ENCODE measurements around the gene CEP112. TPM values are rescaled to one million over a fixed set of nuclear protein-coding genes. Genes with fewer than 3 reads are reported as not detected.

Gene CEP112
- total RNA-seq, 4 donors from 2014 or later = 0.53 to 41.3 (median 5.7) TPM

GRCh38 chr17:65931246-65932149 lies 260.4 kb downstream of the CEP112 start:
- TF ChIP-seq POLR2A (IDR thresholded peaks at IDR 0.05) = no peak
- TF ChIP-seq, protein P1, sequence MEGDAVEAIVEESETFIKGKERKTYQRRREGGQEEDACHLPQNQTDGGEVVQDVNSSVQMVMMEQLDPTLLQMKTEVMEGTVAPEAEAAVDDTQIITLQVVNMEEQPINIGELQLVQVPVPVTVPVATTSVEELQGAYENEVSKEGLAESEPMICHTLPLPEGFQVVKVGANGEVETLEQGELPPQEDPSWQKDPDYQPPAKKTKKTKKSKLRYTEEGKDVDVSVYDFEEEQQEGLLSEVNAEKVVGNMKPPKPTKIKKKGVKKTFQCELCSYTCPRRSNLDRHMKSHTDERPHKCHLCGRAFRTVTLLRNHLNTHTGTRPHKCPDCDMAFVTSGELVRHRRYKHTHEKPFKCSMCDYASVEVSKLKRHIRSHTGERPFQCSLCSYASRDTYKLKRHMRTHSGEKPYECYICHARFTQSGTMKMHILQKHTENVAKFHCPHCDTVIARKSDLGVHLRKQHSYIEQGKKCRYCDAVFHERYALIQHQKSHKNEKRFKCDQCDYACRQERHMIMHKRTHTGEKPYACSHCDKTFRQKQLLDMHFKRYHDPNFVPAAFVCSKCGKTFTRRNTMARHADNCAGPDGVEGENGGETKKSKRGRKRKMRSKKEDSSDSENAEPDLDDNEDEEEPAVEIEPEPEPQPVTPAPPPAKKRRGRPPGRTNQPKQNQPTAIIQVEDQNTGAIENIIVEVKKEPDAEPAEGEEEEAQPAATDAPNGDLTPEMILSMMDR (IDR thresholded peaks at IDR 0.05) = no peak
- H3K27me3 ChIP-seq = no peaks in the 10 kb centered on the region

DNA sequence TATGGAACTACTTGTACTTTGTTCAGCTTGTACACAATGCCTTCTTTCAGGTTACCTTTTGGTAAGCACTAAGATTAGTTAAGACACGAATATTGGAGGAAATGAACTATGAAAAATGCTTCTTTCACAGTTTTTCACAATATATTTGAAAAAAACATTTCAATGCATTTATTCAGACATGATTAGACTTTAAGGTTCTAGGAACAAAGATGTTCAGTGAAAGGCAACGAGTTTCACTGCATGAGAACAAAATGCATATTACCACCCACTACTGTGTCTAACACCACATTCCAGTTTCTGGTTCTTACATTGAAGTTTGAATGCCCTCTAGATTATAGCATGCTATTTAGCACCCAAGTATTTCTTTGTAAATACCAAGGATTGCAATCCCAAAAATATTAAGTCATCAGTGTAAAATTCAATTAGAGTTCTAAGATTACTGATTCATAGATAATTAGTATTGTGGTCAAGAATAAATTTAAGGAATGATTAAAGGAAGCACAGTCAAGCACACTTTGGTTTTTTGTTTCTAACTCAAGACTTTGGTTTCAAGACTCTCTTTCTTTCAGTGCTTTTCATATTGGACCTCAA lies 261.7 kb downstream of the CEP112 start:
- Histone ChIP-seq H3K36me3 (no peaks in the 10 kb centered on the region), H3K9me3 (no peaks in the 10 kb centered on the region), H3K27ac (no peak overlapping the region), H3K4me1 (no peaks in the 10 kb centered on the region), H3K27me3 (no peaks in the 10 kb centered on the region), H3K4me3 (no peak overlapping the region)
- no peak for TF ChIP-seq POLR2A (IDR thresholded peaks at IDR 0.05)
- TF ChIP-seq, protein P1 (IDR thresholded peaks at IDR 0.05) = no peak
- DNase-seq = no peak

More at GRCh38 chr17:65931246-65932149, 260.4 kb downstream of the CEP112 start:
- Histone ChIP-seq H3K9me3 (no peaks in the 10 kb centered on the region), H3K4me1 (no peaks in the 10 kb centered on the region), H3K27ac (no peak overlapping the region), H3K36me3 (no peaks in the 10 kb centered on the region), H3K4me3 (no peak overlapping the region)
- no peak for DNase-seq

GRCh38 chr17:65926599-65926998 lies 265.3 kb downstream of the CEP112 start:
- Histone ChIP-seq H3K36me3 (no peaks in the 10 kb centered on the region), H3K4me3 (no peak overlapping the region), H3K27me3 (no peaks in the 10 kb centered on the region), H3K27ac (no peak overlapping the region), H3K9me3 (no peaks in the 10 kb centered on the region), H3K4me1 (no peaks in the 10 kb centered on the region)
- DNase-seq = no peak
- TF ChIP-seq, protein P1 (IDR thresholded peaks at IDR 0.05) = no peak
- no peak for TF ChIP-seq POLR2A (IDR thresholded peaks at IDR 0.05)

DNA sequence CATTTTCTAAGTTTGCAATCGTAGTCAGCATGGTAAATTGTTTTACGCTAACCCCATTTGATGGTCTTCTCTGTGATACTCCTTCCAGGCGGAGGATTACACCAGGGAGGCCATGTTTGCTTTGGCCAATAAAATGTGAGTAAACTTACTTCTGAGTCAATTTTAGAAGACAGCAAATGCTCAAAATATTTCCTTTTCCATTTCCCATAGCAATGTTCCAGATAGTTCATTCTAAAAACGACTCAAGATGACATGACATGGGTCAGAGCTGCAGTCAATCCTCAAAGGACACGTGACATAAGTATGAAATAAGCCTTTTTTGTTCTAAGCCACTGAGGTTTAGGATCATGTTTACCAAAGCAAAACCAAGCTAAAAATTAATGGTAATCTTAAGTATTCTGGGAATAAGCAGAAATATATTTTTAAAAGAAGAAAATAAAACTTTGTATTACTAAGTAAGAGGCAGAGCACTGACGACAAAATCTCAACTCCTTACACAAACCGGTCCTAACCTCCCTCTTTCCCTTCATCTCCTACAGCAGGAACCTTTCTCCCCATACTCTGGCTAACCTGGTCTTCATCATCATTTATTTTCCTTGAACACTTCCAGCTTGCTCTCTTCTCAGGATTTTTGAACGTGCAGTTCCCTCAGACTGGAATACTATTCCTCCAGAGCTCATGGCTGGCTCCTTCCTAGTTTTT lies 266.2 kb downstream of the CEP112 start:
- Histone ChIP-seq H3K27me3 (no peaks in the 10 kb centered on the region), H3K4me3 (no peak overlapping the region), H3K4me1 (no peaks in the 10 kb centered on the region), H3K36me3 (no peaks in the 10 kb centered on the region), H3K9me3 (no peaks in the 10 kb centered on the region), H3K27ac (no peak overlapping the region)
- no peak for DNase-seq
- TF ChIP-seq, protein P1 (IDR thresholded peaks at IDR 0.05) = no peak
- TF ChIP-seq POLR2A (IDR thresholded peaks at IDR 0.05) = no peak

GRCh38 chr17:65920996-65921395 lies 270.9 kb downstream of the CEP112 start:
- no peaks in the 10 kb centered on the region for H3K9me3 ChIP-seq
- no peaks in the 10 kb centered on the region for H3K4me1 ChIP-seq
- H3K36me3 ChIP-seq = no peaks in the 10 kb centered on the region
- no peak overlapping the region for H3K4me3 ChIP-seq
- H3K27me3 ChIP-seq = no peaks in the 10 kb centered on the region
- H3K27ac ChIP-seq = no peak overlapping the region
- TF ChIP-seq POLR2A (IDR thresholded peaks at IDR 0.05) = no peak
- TF ChIP-seq, protein P1 (IDR thresholded peaks at IDR 0.05) = no peak
- DNase-seq = no peak
